PC-3 (cell line): ENCODE data around the gene SMPDL3A. TPM values are rescaled to one million over a fixed set of nuclear protein-coding genes. Genes with fewer than 3 reads are reported as not detected.

Source experiments
- ATAC-seq: fragments of 200-7000 bp; cut with Tn5 transposase; 2 replicates; pipeline ENCODE4 v1.9.1; 2020; ENCODE audit warnings: mild to moderate bottlenecking, moderate library complexity
- BruUV-seq: library from RNA; stranded (reverse); fragments of 400-500 nt; replicated peaks from 2 replicates; lab custom pipeline; 2021; lab: Mats Ljungman, UMichigan
- CTCF ChIA-PET: fragments of 300-600 bp; sonication (Branson Sonifier 250); formaldehyde crosslinking; loops from one replicate; lab custom pipeline; 2022; ENCODE audit warnings: antibody characterized with exemption; lab: Charles Lee
- POLR2A ChIA-PET: fragments of 300-600 bp; sonication (Branson Sonifier 250); formaldehyde crosslinking; loops from one replicate; lab custom pipeline; 2022; ENCODE audit warnings: antibody characterized with exemption; ENCODE audit not compliant: unreplicated experiment; lab: Charles Lee
- DNase-seq: peaks from one replicate; pipeline ENCODE4 v3.0.0-alpha.2; 2015
- H2AFZ ChIP-seq: fragments of 300-600 bp; sonication (generic); 2 replicates; pipeline ENCODE4 v1.6.0; 2016; ENCODE audit warnings: antibody characterized with exemption, low read length
- H3F3A ChIP-seq: fragments of 300-600 bp; sonication (generic); one replicate; pipeline ENCODE4 v1.6.0; 2017; ENCODE audit warnings: antibody characterized with exemption, low read length, control low read depth, mild to moderate bottlenecking; ENCODE audit not compliant: unreplicated experiment
- H3K27ac ChIP-seq: fragments of 300-600 bp; sonication (generic); 2 replicates; pipeline ENCODE4 v1.5.1; 2016; ENCODE audit warnings: mild to moderate bottlenecking, low read length
- H3K27me3 ChIP-seq: fragments of 300-600 bp; sonication (generic); 2 replicates; pipeline ENCODE4 v1.6.1; 2016; ENCODE audit warnings: low read length, mixed read lengths
- H3K36me3 ChIP-seq: fragments of 300-600 bp; sonication (generic); 2 replicates; pipeline ENCODE4 v1.6.1; 2016; ENCODE audit warnings: low read depth, mixed run types, low read length, mixed read lengths
- H3K4me1 ChIP-seq: fragments of 300-600 bp; sonication (generic); 2 replicates; pipeline ENCODE4 v1.5.1; 2016; ENCODE audit warnings: low read length; ENCODE audit not compliant: insufficient read depth
- H3K4me2 ChIP-seq: fragments of 300-600 bp; sonication (generic); 2 replicates; pipeline ENCODE4 v1.6.0; 2016; ENCODE audit warnings: low read length
- H3K4me3 ChIP-seq: fragments of 300-600 bp; sonication (generic); 2 replicates; pipeline ENCODE4 v1.5.1; 2016; ENCODE audit warnings: mild to moderate bottlenecking, low read length, mixed read lengths
- H3K79me2 ChIP-seq: fragments of 300-600 bp; sonication (generic); 2 replicates; pipeline ENCODE4 v1.6.1; 2017; ENCODE audit warnings: low read length, mixed read lengths
- H3K9ac ChIP-seq: fragments of 300-600 bp; sonication (generic); 2 replicates; pipeline ENCODE4 v1.6.0; 2016; ENCODE audit warnings: mild to moderate bottlenecking, low read length
- H3K9me2 ChIP-seq: fragments of 300-600 bp; sonication (generic); replicated peaks from 2 replicates; pipeline ENCODE4 v1.6.1; 2016; ENCODE audit warnings: mixed run types, low read length, mixed read lengths
- H3K9me3 ChIP-seq: fragments of 300-600 bp; sonication (generic); 2 replicates; pipeline ENCODE4 v1.6.1; 2016; ENCODE audit warnings: low read length, mixed read lengths
- H4K20me1 ChIP-seq: fragments of 300-600 bp; sonication (generic); 2 replicates; pipeline ENCODE4 v1.6.1; 2016; ENCODE audit warnings: low read length, mixed read lengths
- EZH2 ChIP-seq: fragments of 300-600 bp; sonication (generic); IDR thresholded peaks from one replicate; pipeline ENCODE4 v1.6.1; 2017; ENCODE audit warnings: antibody characterized with exemption, mild to moderate bottlenecking, low read length; ENCODE audit not compliant: unreplicated experiment
- EZH2phosphoT487 ChIP-seq: fragments of 300-600 bp; sonication (generic); IDR thresholded peaks from 2 replicates; pipeline ENCODE4 v1.6.1; 2018; ENCODE audit warnings: mild to moderate bottlenecking, antibody characterized with exemption, low read length, borderline replicate concordance
- intact Hi-C: fragments of 100-400 bp; cut with micrococcal nuclease; formaldehyde crosslinking; loops from 2 replicates; pipeline ENCODE4 v1.9.0; 2023
- total RNA-seq: library from RNA; depleted of rRNA; stranded (reverse); fragments of >200 nt; gene quantifications from 2 replicates; pipeline ENCODE4 v1.2.3, GENCODE V29; 2014
- TF ChIP-seq, protein P1 (sequence below): fragments of 300-600 bp; sonication (generic); conservative IDR thresholded peaks from 2 replicates; pipeline ENCODE4 v1.5.1; 2017; ENCODE audit warnings: antibody characterized with exemption, low read depth, mild to moderate bottlenecking, low read length

The SMPDL3A gene
- total RNA-seq, 1 experiment from 2014 or later: 4.6 TPM

DNA sequence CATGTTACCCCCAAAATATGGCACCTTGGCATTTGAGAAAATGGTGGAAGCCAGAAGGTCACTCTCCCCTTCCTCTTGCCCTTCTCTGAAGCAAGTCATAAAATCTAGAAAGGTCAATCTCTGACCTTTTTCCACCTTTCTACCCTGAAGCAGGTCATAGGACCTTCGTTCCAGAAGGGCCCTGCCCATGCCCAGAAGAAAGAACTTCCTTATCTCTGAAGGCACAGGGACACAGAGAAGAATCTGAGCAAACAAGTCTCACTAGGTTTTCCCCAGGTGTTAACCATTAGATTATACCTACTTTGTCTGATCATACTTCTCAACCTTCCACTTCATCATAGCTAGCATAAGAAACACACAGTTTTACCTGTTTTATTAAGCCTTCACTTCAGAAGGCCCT lies 42.5 kb downstream of the SMPDL3A start:
- Histone ChIP-seq H3K9me2 (no peaks in the 10 kb centered on the region), H3K4me2 (no peak overlapping the region), H3F3A (no peaks in the 10 kb centered on the region), H3K9me3 (no peaks in the 10 kb centered on the region), H2AFZ (no peak overlapping the region), H3K9ac (no peak overlapping the region), H3K4me3 (no peak overlapping the region), H3K27me3 (no peaks in the 10 kb centered on the region), H3K36me3 (no peaks in the 10 kb centered on the region), H4K20me1 (no peaks in the 10 kb centered on the region), H3K27ac (no peak overlapping the region), H3K4me1 (no peaks in the 10 kb centered on the region; the same call in 1 of the 2 replicates), H3K79me2 (no peaks in the 10 kb centered on the region)
- intact Hi-C loops: no loop called here
- POLR2A ChIA-PET: no interaction called here
- ATAC-seq (no peak), DNase-seq (no peak)
- TF ChIP-seq, protein P1, sequence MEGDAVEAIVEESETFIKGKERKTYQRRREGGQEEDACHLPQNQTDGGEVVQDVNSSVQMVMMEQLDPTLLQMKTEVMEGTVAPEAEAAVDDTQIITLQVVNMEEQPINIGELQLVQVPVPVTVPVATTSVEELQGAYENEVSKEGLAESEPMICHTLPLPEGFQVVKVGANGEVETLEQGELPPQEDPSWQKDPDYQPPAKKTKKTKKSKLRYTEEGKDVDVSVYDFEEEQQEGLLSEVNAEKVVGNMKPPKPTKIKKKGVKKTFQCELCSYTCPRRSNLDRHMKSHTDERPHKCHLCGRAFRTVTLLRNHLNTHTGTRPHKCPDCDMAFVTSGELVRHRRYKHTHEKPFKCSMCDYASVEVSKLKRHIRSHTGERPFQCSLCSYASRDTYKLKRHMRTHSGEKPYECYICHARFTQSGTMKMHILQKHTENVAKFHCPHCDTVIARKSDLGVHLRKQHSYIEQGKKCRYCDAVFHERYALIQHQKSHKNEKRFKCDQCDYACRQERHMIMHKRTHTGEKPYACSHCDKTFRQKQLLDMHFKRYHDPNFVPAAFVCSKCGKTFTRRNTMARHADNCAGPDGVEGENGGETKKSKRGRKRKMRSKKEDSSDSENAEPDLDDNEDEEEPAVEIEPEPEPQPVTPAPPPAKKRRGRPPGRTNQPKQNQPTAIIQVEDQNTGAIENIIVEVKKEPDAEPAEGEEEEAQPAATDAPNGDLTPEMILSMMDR: no peak
- TF ChIP-seq EZH2 (no peak), EZH2phosphoT487 (no peak)
- CTCF ChIA-PET: no interaction called here
- no TSS peak for BruUV-seq

DNA sequence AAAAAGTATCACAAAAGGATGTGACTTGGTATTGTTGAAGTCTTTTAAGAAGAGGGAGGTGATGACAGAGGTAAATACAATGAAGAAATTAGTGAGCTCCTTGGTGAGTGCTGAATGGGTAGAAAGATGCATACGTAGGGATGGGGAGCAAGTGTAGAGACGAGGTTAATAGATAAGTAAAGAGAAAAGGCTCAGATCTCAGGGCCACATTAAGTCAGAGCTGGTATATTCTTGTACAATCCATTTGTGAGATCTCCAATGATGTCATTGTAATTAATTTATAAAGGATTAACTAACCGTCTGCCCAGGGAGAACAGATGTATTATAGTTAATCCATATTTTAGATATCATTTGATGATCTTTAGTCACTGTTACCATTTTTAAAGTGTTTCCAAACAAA lies 43.4 kb downstream of the SMPDL3A start:
- H3K27ac ChIP-seq: no peak overlapping the region
- no peak overlapping the region for H3K9ac ChIP-seq
- DNase-seq (no peak), ATAC-seq (no peak)
- H3F3A ChIP-seq: no peaks in the 10 kb centered on the region
- ChIA-PET CTCF (no interaction called here), POLR2A (no interaction called here)
- intact Hi-C loops: no loop called here
- H3K9me2 ChIP-seq: no peaks in the 10 kb centered on the region
- H2AFZ ChIP-seq: no peak overlapping the region
- TF ChIP-seq, protein P1: no peak
- TF ChIP-seq EZH2phosphoT487 (no peak), EZH2 (no peak)
- no peaks in the 10 kb centered on the region for H3K79me2 ChIP-seq
- H3K4me1 ChIP-seq: no peaks in the 10 kb centered on the region; the same call in 1 of the 2 replicates
- H3K36me3 ChIP-seq: no peaks in the 10 kb centered on the region
- H3K9me3 ChIP-seq: no peaks in the 10 kb centered on the region
- no peaks in the 10 kb centered on the region for H3K27me3 ChIP-seq
- no TSS peak for BruUV-seq
- no peaks in the 10 kb centered on the region for H4K20me1 ChIP-seq
- H3K4me2 ChIP-seq: no peak overlapping the region
- H3K4me3 ChIP-seq: no peak overlapping the region

DNA sequence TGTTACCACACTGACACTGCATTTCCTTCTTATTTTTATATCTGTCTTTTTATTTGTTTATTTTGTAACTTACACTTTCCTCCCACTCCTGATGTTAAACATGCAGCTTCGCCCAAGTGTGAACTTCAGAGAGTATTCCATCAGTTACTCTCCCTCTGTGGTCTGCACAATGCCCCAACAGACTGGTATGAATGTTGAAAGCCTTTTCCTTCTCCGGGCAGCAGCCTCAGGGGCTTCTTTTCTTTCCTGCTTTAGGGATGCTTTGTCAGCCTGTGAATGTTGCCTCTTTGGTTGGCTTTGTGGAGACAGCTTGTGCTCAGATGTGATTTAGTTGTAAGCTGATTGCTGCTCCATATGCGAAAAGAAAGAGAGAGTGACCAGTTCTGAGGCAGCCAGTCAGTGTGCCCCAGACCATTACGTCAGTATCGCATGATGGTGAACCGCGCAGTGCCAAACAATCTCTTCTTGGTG lies 44.0 kb downstream of the SMPDL3A start:
- no peak overlapping the region for H3K9ac ChIP-seq
- no peak overlapping the region for H2AFZ ChIP-seq
- BruUV-seq: no TSS peak
- ChIA-PET CTCF (no interaction called here), POLR2A (interaction anchor here (0.6 kb wide), 1 partner anchor 85 kb away, joined by 3 read pairs; no protein-coding TSS in a partner anchor)
- H3K36me3 ChIP-seq: no peaks in the 10 kb centered on the region
- H4K20me1 ChIP-seq: no peaks in the 10 kb centered on the region
- H3K9me3 ChIP-seq: no peaks in the 10 kb centered on the region
- no peaks in the 10 kb centered on the region for H3K27me3 ChIP-seq
- ATAC-seq (peak; percentile 75), DNase-seq (peak; percentile 28)
- no peaks in the 10 kb centered on the region for H3K9me2 ChIP-seq
- no peak overlapping the region for H3K27ac ChIP-seq
- no peaks in the 10 kb centered on the region for H3F3A ChIP-seq
- no peaks in the 10 kb centered on the region for H3K79me2 ChIP-seq
- intact Hi-C loops: no loop called here
- no peak overlapping the region for H3K4me2 ChIP-seq
- no peak overlapping the region for H3K4me3 ChIP-seq
- H3K4me1 ChIP-seq: no peaks in the 10 kb centered on the region; the same call in 1 of the 2 replicates
- no peak for TF ChIP-seq EZH2phosphoT487
- TF ChIP-seq EZH2: no peak
- TF ChIP-seq, protein P1: no peak
